ENCODE data around the gene C1QTNF5. TPM values are rescaled to one million over a fixed set of nuclear protein-coding genes. Genes with fewer than 3 reads are reported as not detected.

C1QTNF5 gene
- total RNA-seq, 6 experiments from 2014 or later, result 2.8 to 6.3 (median 4.8) TPM

- TF ChIP-seq POLR2A (IDR thresholded peaks at IDR 0.05) (no peak), CTCF (IDR thresholded peaks at IDR 0.05) (no peak)
- Histone ChIP-seq H3K4me1 (peaks cover 0 to 61% (median 20%) of the 10 kb centered on the region in 4 donors), H3K27ac (peak overlapping the region in 2 of 3 donors; percentile 81 to 98), H3K36me3 (peaks cover 0 to 19% (median 6%) of the 10 kb centered on the region in 4 donors), H3K9me3 (no peaks in the 10 kb centered on the region), H3K4me3 (peak overlapping the region; percentile 42 to 73 (median 57)), H3K27me3 (no peaks in the 10 kb centered on the region)
- intact Hi-C loops (cut with DNase I), result loop anchor here in 1 of 2 donors (10.0 kb wide), 1 partner anchor 112 kb away; no protein-coding TSS in a partner anchor
- WGBS (ENCODE audit: insufficient coverage, low coverage, low lambda C conversion rate, missing lambda C conversion rate), result 13% methylated on average over 24 of the region's 44 CpGs
- DNase-seq (peak; percentile 40 to 76 (median 75)), ATAC-seq (peak; percentile 11 to 63 (median 52))
Measured at GRCh38 chr11:119363081-119363850, 22.6 kb upstream of the C1QTNF5 start.

- DNase-seq (no peak), ATAC-seq (peak in 3 of 4 donors; percentile 1 to 4 (median 2))
- no peaks in the 10 kb centered on the region for H3K9me3 ChIP-seq
- peak overlapping the region in 2 of 3 donors; percentile 81 to 98 for H3K27ac ChIP-seq
- H3K36me3 ChIP-seq, result peaks cover 0 to 25% (median 6%) of the 10 kb centered on the region in 4 donors
- no peaks in the 10 kb centered on the region for H3K27me3 ChIP-seq
- peak overlapping the region; percentile 42 to 73 (median 57) for H3K4me3 ChIP-seq
- 13% methylated on average over 1 of the region's 5 CpGs for WGBS (ENCODE audit: insufficient coverage, low coverage, low lambda C conversion rate, missing lambda C conversion rate)
- intact Hi-C loops (cut with DNase I), result loop anchor here in 1 of 2 donors (10.0 kb wide), 1 partner anchor 112 kb away; no protein-coding TSS in a partner anchor
- H3K4me1 ChIP-seq, result peaks cover 0 to 55% (median 18%) of the 10 kb centered on the region in 4 donors
- TF ChIP-seq CTCF (IDR thresholded peaks at IDR 0.05) (no peak), POLR2A (IDR thresholded peaks at IDR 0.05) (no peak)
Measured at GRCh38 chr11:119362741-119363080, 22.0 kb upstream of the C1QTNF5 start.

GRCh38 chr11:119361941-119362725 lies 21.4 kb upstream of the C1QTNF5 start:
- DNase-seq (peak in 2 of 3 donors; percentile 12 to 41), ATAC-seq (no peak)
- no peaks in the 10 kb centered on the region for H3K27me3 ChIP-seq
- H3K36me3 ChIP-seq, result peaks cover 0 to 30% (median 6%) of the 10 kb centered on the region in 4 donors
- H3K9me3 ChIP-seq, result no peaks in the 10 kb centered on the region
- WGBS (ENCODE audit: insufficient coverage, low coverage, low lambda C conversion rate, missing lambda C conversion rate), result 46% methylated on average over 8 of the region's 11 CpGs
- intact Hi-C loops (cut with DNase I), result loop anchor here in 1 of 2 donors (10.0 kb wide), 1 partner anchor 113 kb away; no protein-coding TSS in a partner anchor
- peaks cover 0 to 50% (median 17%) of the 10 kb centered on the region in 4 donors for H3K4me1 ChIP-seq
- H3K4me3 ChIP-seq, result peak overlapping the region; percentile 42 to 73 (median 57)
- no peak for TF ChIP-seq POLR2A (IDR thresholded peaks at IDR 0.05)
- no peak for TF ChIP-seq CTCF (IDR thresholded peaks at IDR 0.05)
- peak overlapping the region in 2 of 3 donors; percentile 81 to 98 for H3K27ac ChIP-seq

- Histone ChIP-seq H3K4me3 (peak overlapping the region in 1 of 3 donors; percentile 73), H3K27ac (peak overlapping the region in 2 of 3 donors; percentile 81 to 98), H3K27me3 (no peaks in the 10 kb centered on the region), H3K4me1 (peaks cover 0 to 44% (median 17%) of the 10 kb centered on the region in 4 donors), H3K9me3 (no peaks in the 10 kb centered on the region), H3K36me3 (peaks cover 0 to 36% (median 6%) of the 10 kb centered on the region in 4 donors)
- DNase-seq (peak; percentile 78 to 87 (median 82)), ATAC-seq (peak; percentile 51 to 66 (median 60))
- TF ChIP-seq POLR2A (IDR thresholded peaks at IDR 0.05) (no peak), CTCF (IDR thresholded peaks at IDR 0.05) (no peak)
- intact Hi-C loops (cut with DNase I), result loop anchor here in 1 of 2 donors (10.0 kb wide), 1 partner anchor 114 kb away; no protein-coding TSS in a partner anchor
- WGBS (ENCODE audit: insufficient coverage, low coverage, low lambda C conversion rate, missing lambda C conversion rate), result 8% methylated on average over 4 of the region's 8 CpGs
Measured at GRCh38 chr11:119361056-119361787, 20.5 kb upstream of the C1QTNF5 start.
